ENCODE measurements around the gene CCDC141.
A peak's percentile ranks its signal among the peaks of the same experiment; 100 is the strongest.

The CCDC141 gene

GRCh38 chr2:179072527-179072926, 22.6 kb upstream of the CCDC141 start:
- DNase-seq = peak; percentile 52
- Histone ChIP-seq H2AFZ (ENCODE audit: low read depth, low read length) (peak overlapping the region; percentile 24; the same call in 1 of the 2 replicates), H3K79me2 (ENCODE audit: insufficient read depth, low read length) (no peaks in the 10 kb centered on the region), H3K36me3 (ENCODE audit: insufficient read depth, low read length) (no peaks in the 10 kb centered on the region), H3K27ac (ENCODE audit: low read length) (peak overlapping the region; percentile 71), H3K4me2 (ENCODE audit: insufficient read depth, low read length) (0 out of 2 replicates have a peak overlapping the region, but pooled peaks have one; percentile 4), H3K9ac (ENCODE audit: low read depth, low read length) (no peak overlapping the region), H4K20me1 (ENCODE audit: insufficient read depth, low read length) (no peaks in the 10 kb centered on the region), H3K4me1 (ENCODE audit: insufficient read depth, low read length) (peaks cover 24% of the 10 kb centered on the region), H3K27me3 (ENCODE audit: insufficient read depth, low read length, poor library complexity) (no peaks in the 10 kb centered on the region), H3K4me3 (ENCODE audit: low read depth in 1 of 2, low read length in 2 of 2) (no peak overlapping the region), H3K9me3 (ENCODE audit: insufficient read depth, low read length, severe bottlenecking) (peaks cover 19% of the 10 kb centered on the region)
- peak; percentile 85 for ATAC-seq (ENCODE audit: insufficient read depth, low read depth)
- no peak for TF ChIP-seq EZH2 (IDR thresholded peaks at IDR 0.05; ENCODE audit: borderline replicate concordance, low read depth, low read length, severe bottlenecking)
- no peak for TF ChIP-seq CTCF (IDR thresholded peaks at IDR 0.05; ENCODE audit: borderline replicate concordance, extremely low read depth, low read length, poor library complexity, severe bottlenecking)

DNA sequence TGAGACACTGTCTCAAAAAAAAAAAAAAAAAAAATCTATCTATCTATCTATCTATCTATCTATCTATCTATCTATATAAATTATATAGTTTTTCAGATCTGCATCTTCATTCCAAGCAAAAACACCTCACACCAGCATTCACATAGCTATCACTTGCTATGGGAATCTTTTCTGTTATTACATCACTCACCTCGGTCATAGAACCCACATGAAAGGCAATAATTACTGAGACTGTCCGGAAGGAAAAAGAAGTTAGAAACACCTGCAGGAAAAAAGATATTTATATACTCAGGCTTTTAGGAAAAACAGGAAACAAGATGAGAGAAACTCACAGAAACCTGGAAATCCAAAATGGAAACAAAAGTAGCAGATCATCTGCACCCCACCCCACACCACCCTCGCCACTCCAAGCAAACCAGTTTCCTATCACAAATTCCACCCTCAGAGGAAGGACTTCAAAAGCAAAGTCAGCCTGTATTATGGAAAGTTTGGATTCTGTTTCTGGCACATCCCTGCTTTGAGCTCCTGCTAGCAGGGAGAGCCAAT, 21.9 kb upstream of the CCDC141 start:
- no peak for TF ChIP-seq CTCF (IDR thresholded peaks at IDR 0.05; ENCODE audit: borderline replicate concordance, extremely low read depth, low read length, poor library complexity, severe bottlenecking)
- no peak for TF ChIP-seq EZH2 (IDR thresholded peaks at IDR 0.05; ENCODE audit: borderline replicate concordance, low read depth, low read length, severe bottlenecking)
- peaks cover 24% of the 10 kb centered on the region for H3K4me1 ChIP-seq (ENCODE audit: insufficient read depth, low read length)
- peak overlapping the region; percentile 71 for H3K27ac ChIP-seq (ENCODE audit: low read length)
- peak; percentile 10 for DNase-seq
- H3K4me2 ChIP-seq (ENCODE audit: insufficient read depth, low read length) = peak overlapping the region; percentile 4; the same call in 1 of the 2 replicates
- H4K20me1 ChIP-seq (ENCODE audit: insufficient read depth, low read length) = no peaks in the 10 kb centered on the region
- H3K4me3 ChIP-seq (ENCODE audit: low read depth in 1 of 2, low read length in 2 of 2) = no peak overlapping the region
- peak overlapping the region; percentile 14; the same call in 1 of the 2 replicates for H3K9ac ChIP-seq (ENCODE audit: low read depth, low read length)
- H3K36me3 ChIP-seq (ENCODE audit: insufficient read depth, low read length) = no peaks in the 10 kb centered on the region
- H3K27me3 ChIP-seq (ENCODE audit: insufficient read depth, low read length, poor library complexity) = no peaks in the 10 kb centered on the region
- no peaks in the 10 kb centered on the region for H3K79me2 ChIP-seq (ENCODE audit: insufficient read depth, low read length)
- H2AFZ ChIP-seq (ENCODE audit: low read depth, low read length) = no peak overlapping the region
- H3K9me3 ChIP-seq (ENCODE audit: insufficient read depth, low read length, severe bottlenecking) = peaks cover 19% of the 10 kb centered on the region
- ATAC-seq (ENCODE audit: insufficient read depth, low read depth) = peak; percentile 54

DNA sequence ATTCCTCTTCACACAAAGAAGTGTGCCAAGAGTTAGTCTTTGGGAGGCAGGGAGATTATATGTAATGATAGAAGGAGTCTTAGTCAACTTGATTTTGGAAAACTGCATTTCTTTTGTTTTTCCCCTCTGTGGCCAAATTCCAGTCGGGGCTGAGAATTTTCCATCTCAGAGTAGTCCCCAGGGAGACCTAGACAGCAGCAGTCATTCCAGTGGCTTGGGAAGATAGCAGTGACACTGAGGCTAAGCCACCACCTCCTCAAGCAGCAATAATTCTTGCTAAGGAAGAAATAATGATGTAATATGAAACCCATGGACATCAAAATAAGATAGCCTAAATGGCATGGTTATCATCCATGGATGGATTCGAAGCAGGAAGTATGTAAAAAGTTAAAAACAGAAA, 21.0 kb upstream of the CCDC141 start:
- DNase-seq (no peak), ATAC-seq (ENCODE audit: insufficient read depth, low read depth) (no peak)
- Histone ChIP-seq H3K4me1 (ENCODE audit: insufficient read depth, low read length) (peaks cover 24% of the 10 kb centered on the region), H3K4me3 (ENCODE audit: low read depth in 1 of 2, low read length in 2 of 2) (no peak overlapping the region), H3K4me2 (ENCODE audit: insufficient read depth, low read length) (no peak overlapping the region), H3K36me3 (ENCODE audit: insufficient read depth, low read length) (no peaks in the 10 kb centered on the region), H3K27ac (ENCODE audit: low read length) (peak overlapping the region; percentile 53; the same call in 1 of the 2 replicates), H3K27me3 (ENCODE audit: insufficient read depth, low read length, poor library complexity) (no peaks in the 10 kb centered on the region), H3K9me3 (ENCODE audit: insufficient read depth, low read length, severe bottlenecking) (peaks cover 18% of the 10 kb centered on the region), H3K79me2 (ENCODE audit: insufficient read depth, low read length) (no peaks in the 10 kb centered on the region), H4K20me1 (ENCODE audit: insufficient read depth, low read length) (no peaks in the 10 kb centered on the region), H2AFZ (ENCODE audit: low read depth, low read length) (no peak overlapping the region), H3K9ac (ENCODE audit: low read depth, low read length) (no peak overlapping the region)
- TF ChIP-seq CTCF (IDR thresholded peaks at IDR 0.05; ENCODE audit: borderline replicate concordance, extremely low read depth, low read length, poor library complexity, severe bottlenecking) (no peak), EZH2 (IDR thresholded peaks at IDR 0.05; ENCODE audit: borderline replicate concordance, low read depth, low read length, severe bottlenecking) (no peak)
